ENCODE results near the gene CRACR2B. TPM values are rescaled to one million over a fixed set of nuclear protein-coding genes. Genes with fewer than 3 reads are reported as not detected.

Gene CRACR2B
- total and polyA plus RNA-seq, 2 of the 8 experiments (the other 6 are each of a cell fraction or from before 2014, with no cell fraction given): 18.2 to 26.4 TPM

DNA sequence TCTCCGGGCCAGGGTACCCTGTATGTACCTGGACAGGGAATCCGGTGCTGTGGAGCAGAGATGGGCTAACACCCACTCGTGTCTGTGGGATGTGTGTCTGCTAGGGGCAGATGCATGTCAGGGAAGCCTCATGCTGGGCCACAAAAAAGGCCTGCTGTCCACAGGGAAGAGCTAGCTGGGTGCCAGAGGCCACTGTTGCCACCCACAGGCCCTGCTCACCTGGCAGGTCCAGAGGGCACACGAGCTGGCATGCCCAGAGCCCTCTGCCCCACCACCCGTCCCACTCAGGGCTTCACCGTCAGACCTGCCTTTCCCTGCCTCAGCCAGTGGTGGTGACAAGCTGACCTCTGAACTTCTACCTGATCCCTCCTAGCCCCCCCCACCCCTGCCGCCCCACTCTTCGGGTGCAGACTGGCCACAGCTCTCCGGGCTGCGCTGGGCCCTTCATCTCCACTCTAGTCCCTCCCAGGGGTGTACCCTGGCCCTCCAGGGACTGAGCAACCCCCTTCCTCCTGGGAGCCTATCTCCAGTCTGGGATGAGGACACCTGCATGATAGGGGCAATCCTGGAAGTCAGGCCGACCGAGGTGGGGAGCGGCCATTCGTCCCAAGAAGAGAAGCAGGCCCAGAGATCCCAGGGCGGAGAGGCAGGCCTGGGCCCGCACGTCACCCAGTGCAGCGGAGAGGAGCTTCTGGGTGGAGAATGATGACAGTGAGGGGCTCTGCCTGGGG lies 31.0 kb upstream of the CRACR2B start:
- H2BK15ac ChIP-seq (ENCODE audit: low read length): peak overlapping the region; percentile 67
- H2AK5ac ChIP-seq (ENCODE audit: low read depth, low read length): 0 out of 2 replicates have a peak overlapping the region, but pooled peaks have one; percentile 27
- H3K79me2 ChIP-seq (ENCODE audit: control insufficient read depth in 1 of 2, insufficient read depth in 2 of 2, low read length in 2 of 2): peaks cover 0 to 5% of the 10 kb centered on the region in 2 experiments; a peak in 1 of 4 replicates
- peak overlapping the region; percentile 65 to 85 (median 81) for H3K4me3 ChIP-seq (ENCODE audit: extremely low read depth in 1 of 4, insufficient read depth in 2 of 4, low read depth in 3 of 4, low read length in 4 of 4)
- H4K5ac ChIP-seq (ENCODE audit: insufficient read length, low read depth, low read length): no peak overlapping the region
- H4K91ac ChIP-seq (replicated peaks; ENCODE audit: insufficient read length, low read length): peak overlapping the region; percentile 32
- H3K27me3 ChIP-seq (replicated peaks in 1 of 4; ENCODE audit: control insufficient read depth in 3 of 4, extremely low read depth in 1 of 4, insufficient read depth in 3 of 4, low read length in 3 of 4): no peaks in the 10 kb centered on the region
- H3K18ac ChIP-seq (ENCODE audit: extremely low read depth, low read length): peak overlapping the region; percentile 71; the same call in 1 of the 2 replicates
- DNase-seq (ENCODE audit: low read depth in 1 of 2, low spot score in 2 of 2) (no peak), FAIRE-seq (no peak)
- H3K36me3 ChIP-seq (ENCODE audit: control insufficient read depth in 2 of 4, insufficient read depth in 4 of 4, low read length in 3 of 4): peaks cover 0 to 32% (median 1%) of the 10 kb centered on the region in 4 experiments; a peak in 4 of 8 replicates
- H2BK5ac ChIP-seq (ENCODE audit: low read depth, low read length): peak overlapping the region; percentile 66; the same call in 1 of the 2 replicates
- H2BK12ac ChIP-seq (ENCODE audit: low read depth, low read length): peak overlapping the region; percentile 53; the same call in 1 of the 2 replicates
- peaks cover 4 to 20% (median 15%) of the 10 kb centered on the region in 4 experiments for H3K4me1 ChIP-seq (replicated peaks in 1 of 4; ENCODE audit: control insufficient read depth in 3 of 4, insufficient read depth in 4 of 4, low read length in 3 of 4)
- H3K79me1 ChIP-seq (ENCODE audit: low read depth, low read length): 0 out of 2 replicates have a peak, but pooled peaks cover 7% of the 10 kb centered on the region
- TF ChIP-seq RBBP5 (IDR thresholded peaks at IDR 0.05; ENCODE audit: borderline replicate concordance, low read depth, low read length): no peak
- TF ChIP-seq HDAC2 (IDR thresholded peaks at IDR 0.05; ENCODE audit: borderline replicate concordance in 1 of 2, low read depth in 2 of 2, low read length in 2 of 2): no peak
- TF ChIP-seq POLR2AphosphoS5 (IDR thresholded peaks at IDR 0.05; ENCODE audit: low read depth, low read length): 0 out of 2 replicates have a peak, but pooled peaks have one; percentile 15
- TF ChIP-seq SIX5 (IDR thresholded peaks at IDR 0.05; ENCODE audit: low read depth, low read length): no peak
- TF ChIP-seq, protein P1, sequence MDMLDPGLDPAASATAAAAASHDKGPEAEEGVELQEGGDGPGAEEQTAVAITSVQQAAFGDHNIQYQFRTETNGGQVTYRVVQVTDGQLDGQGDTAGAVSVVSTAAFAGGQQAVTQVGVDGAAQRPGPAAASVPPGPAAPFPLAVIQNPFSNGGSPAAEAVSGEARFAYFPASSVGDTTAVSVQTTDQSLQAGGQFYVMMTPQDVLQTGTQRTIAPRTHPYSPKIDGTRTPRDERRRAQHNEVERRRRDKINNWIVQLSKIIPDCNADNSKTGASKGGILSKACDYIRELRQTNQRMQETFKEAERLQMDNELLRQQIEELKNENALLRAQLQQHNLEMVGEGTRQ (IDR thresholded peaks at IDR 0.05; ENCODE audit: low read length): no peak
- no peak for TF ChIP-seq SUZ12 (IDR thresholded peaks at IDR 0.05; ENCODE audit: low read length)
- TF ChIP-seq BRCA1 (IDR thresholded peaks at IDR 0.05; ENCODE audit: low read depth, low read length): no peak
- H3K4me2 ChIP-seq (ENCODE audit: insufficient read depth in 1 of 2, low read depth in 2 of 2, low read length in 2 of 2): peak overlapping the region; percentile 84 to 92
- H3K4ac ChIP-seq (replicated peaks; ENCODE audit: insufficient read length, low read depth, low read length): peak overlapping the region; percentile 60
- POLR2A ChIA-PET (ENCODE audit: partially characterized antibody): interaction anchor here (0.6 to 53.0 kb wide), 11 partner anchors 9 to 242 kb away, joined by 3 to 1917 read pairs (median 3); partner anchors contain the start of genes CD151, CRACR2B, PIDD1 and PNPLA2
- H3K9ac ChIP-seq (replicated peaks in 1 of 4; ENCODE audit: extremely low read depth in 1 of 4, low read depth in 3 of 4, low read length in 3 of 4): peak overlapping the region in 2 of 4 experiments; percentile 78 to 83; a peak in 3 of 7 replicates
- 71% methylated on average over 18 of the region's 18 CpGs; no CpG with 5 or more reads in 1 of the 2 experiments for WGBS, 2 experiments (ENCODE audit: extremely low coverage in 1 of 2, insufficient coverage in 1 of 2, insufficient read length in 1 of 2, insufficient replicate concordance in 2 of 2, low coverage in 1 of 2, low lambda C conversion rate in 2 of 2, missing lambda C conversion rate in 1 of 2)
- no peak overlapping the region; the same call in 1 of the 2 replicates for H4K8ac ChIP-seq (ENCODE audit: extremely low read depth, insufficient read depth, low read length)
- peaks cover 7% of the 10 kb centered on the region for H3K23me2 ChIP-seq (ENCODE audit: low read depth, low read length)
- H3K56ac ChIP-seq (replicated peaks; ENCODE audit: insufficient read length, low read depth, low read length): no peak overlapping the region
- H3K14ac ChIP-seq (ENCODE audit: insufficient read length): no peak overlapping the region
- H2BK120ac ChIP-seq (replicated peaks; ENCODE audit: low read depth, low read length): no peak overlapping the region
- H4K20me1 ChIP-seq (replicated peaks in 1 of 2; ENCODE audit: control insufficient read depth in 1 of 2, insufficient read depth in 2 of 2, low read length in 2 of 2): peaks cover 0 to 12% of the 10 kb centered on the region in 2 experiments
- no peak overlapping the region for H3K27ac ChIP-seq (ENCODE audit: low read depth, low read length)
- no peaks in the 10 kb centered on the region for H3K9me3 ChIP-seq (ENCODE audit: insufficient read depth in 2 of 2, low read depth in 1 of 2, low read length in 1 of 2)
- no peak overlapping the region for H2BK20ac ChIP-seq (ENCODE audit: low read length)
- H2AFZ ChIP-seq (ENCODE audit: low read length): no peak overlapping the region
- CTCF ChIA-PET (ENCODE audit: partially characterized antibody): interaction anchor here (0.5 to 3.4 kb wide), 12 partner anchors 9 to 433 kb away, joined by 3 to 14 read pairs (median 3); no protein-coding TSS in a partner anchor
- no peak overlapping the region for H3K23ac ChIP-seq (ENCODE audit: insufficient read length)

All from H1 (cell line).